ENCODE results near the gene TBC1D2.

The TBC1D2 gene

GRCh38 chr9:98300611-98301010 lies 45.2 kb upstream of the TBC1D2 start:
- in situ Hi-C loops (cut with HindIII; ENCODE audit: low sequenced_read_pairs) = no loop called here
- no peak for TF ChIP-seq CTCF (IDR thresholded peaks at IDR 0.05; ENCODE audit: low read depth, low read length)

GRCh38 chr9:98298476-98298875 lies 43.0 kb upstream of the TBC1D2 start:
- H3K4me3 ChIP-seq (ENCODE audit: low read depth, low read length) = no peak overlapping the region
- TF ChIP-seq CTCF (IDR thresholded peaks at IDR 0.05; ENCODE audit: low read depth, low read length) = no peak
- DNase-seq (ENCODE audit: low read depth, low spot score) = no peak
- in situ Hi-C loops (cut with HindIII; ENCODE audit: low sequenced_read_pairs) = no loop called here

More at GRCh38 chr9:98300611-98301010, 45.2 kb upstream of the TBC1D2 start:
- DNase-seq (ENCODE audit: low read depth, low spot score) = no peak
- H3K4me3 ChIP-seq (ENCODE audit: low read depth, low read length) = no peak overlapping the region

GRCh38 chr9:98295824-98296223 lies 40.4 kb upstream of the TBC1D2 start:
- no peak for TF ChIP-seq CTCF (IDR thresholded peaks at IDR 0.05; ENCODE audit: low read depth, low read length)
- no peak for DNase-seq (ENCODE audit: low read depth, low spot score)
- in situ Hi-C loops (cut with HindIII; ENCODE audit: low sequenced_read_pairs) = no loop called here
- H3K4me3 ChIP-seq (ENCODE audit: low read depth, low read length) = no peak overlapping the region

GRCh38 chr9:98291820-98292219 lies 36.4 kb upstream of the TBC1D2 start:
- no peak for TF ChIP-seq CTCF (IDR thresholded peaks at IDR 0.05; ENCODE audit: low read depth, low read length)

GRCh38 chr9:98290411-98290810 lies 35.0 kb upstream of the TBC1D2 start:
- no peak for TF ChIP-seq CTCF (IDR thresholded peaks at IDR 0.05; ENCODE audit: low read depth, low read length)
- no peak for DNase-seq (ENCODE audit: low read depth, low spot score)
- no peak overlapping the region for H3K4me3 ChIP-seq (ENCODE audit: low read depth, low read length)
- in situ Hi-C loops (cut with HindIII; ENCODE audit: low sequenced_read_pairs) = no loop called here

More at GRCh38 chr9:98291820-98292219, 36.4 kb upstream of the TBC1D2 start:
- in situ Hi-C loops (cut with HindIII; ENCODE audit: low sequenced_read_pairs) = no loop called here
- H3K4me3 ChIP-seq (ENCODE audit: low read depth, low read length) = no peak overlapping the region
- no peak for DNase-seq (ENCODE audit: low read depth, low spot score)

- DNase-seq (ENCODE audit: low read depth, low spot score) = no peak
- in situ Hi-C loops (cut with HindIII; ENCODE audit: low sequenced_read_pairs) = no loop called here
These were observed 34.3 kb upstream of the TBC1D2 start for GRCh38 chr9:98289614-98290201.

More at GRCh38 chr9:98289614-98290201, 34.3 kb upstream of the TBC1D2 start:
- no peak for TF ChIP-seq CTCF (IDR thresholded peaks at IDR 0.05; ENCODE audit: low read depth, low read length)
- H3K4me3 ChIP-seq (ENCODE audit: low read depth, low read length) = no peak overlapping the region
